Measurements from ENCODE around the gene CAMKK1. TPM values are rescaled to one million over a fixed set of nuclear protein-coding genes. Genes with fewer than 3 reads are reported as not detected.

CAMKK1 gene
- total and polyA plus RNA-seq, 2 donors (not counting 1 experiment from before 2014, with no cell fraction given) = 4.5 to 35.9 TPM

DNA sequence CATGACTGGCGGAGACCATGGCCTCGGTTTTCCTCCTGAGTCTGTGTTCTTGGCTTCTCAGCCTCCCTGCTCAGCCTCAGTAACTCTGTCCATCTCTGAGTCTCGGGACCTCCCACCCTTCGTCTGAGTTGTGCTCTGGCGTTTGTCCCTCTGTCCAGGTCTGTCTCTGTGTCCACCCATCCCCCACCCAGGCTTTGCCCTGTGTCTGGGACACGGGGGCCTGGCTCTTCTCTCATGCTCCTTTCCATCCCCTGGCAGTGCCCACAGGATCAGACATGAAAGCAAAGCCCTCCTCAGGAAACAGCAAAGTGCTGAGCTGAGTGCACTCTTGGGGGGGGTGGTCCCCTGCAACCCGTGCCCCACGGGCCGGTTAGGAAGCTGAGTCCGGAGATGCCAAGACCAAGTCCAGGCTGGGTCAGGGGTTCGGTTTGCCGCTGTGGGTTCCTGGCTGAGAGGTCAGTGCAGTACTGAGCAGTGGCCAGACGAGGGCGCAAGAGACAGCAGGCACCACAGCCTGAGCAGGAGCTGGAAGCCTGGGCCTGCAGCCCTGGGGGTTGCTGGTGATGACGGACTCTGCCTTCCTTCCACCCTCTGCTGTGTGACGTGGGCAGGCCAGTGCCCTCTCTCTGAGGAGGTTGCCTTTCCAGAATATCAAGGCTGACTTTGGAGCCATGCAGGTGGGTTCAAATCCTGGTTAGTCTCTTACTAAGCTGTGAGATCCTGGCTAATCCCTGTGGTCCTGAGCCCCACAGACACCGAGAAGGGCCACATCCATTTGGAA, 20.9 kb upstream of the CAMKK1 start:
- ATAC-seq (ENCODE audit: low read depth) = peak; percentile 57
- H3K4me3 Mint-ChIP-seq = peak overlapping the region; percentile 90
- Histone ChIP-seq H3K27ac (ENCODE audit: low read length in 2 of 2) (peak overlapping the region; percentile 100), H3K9ac (ENCODE audit: low read length) (peak overlapping the region; percentile 91), H3K79me2 (ENCODE audit: control insufficient read depth, insufficient read depth, low read length) (peaks cover 73% of the 10 kb centered on the region), H3K4me1 (ENCODE audit: control insufficient read depth in 2 of 2, insufficient read depth in 2 of 2, low read length in 2 of 2) (peaks cover 72 to 92% of the 10 kb centered on the region in 2 donors), H3K9me3 (ENCODE audit: control extremely low read depth in 1 of 3, control insufficient read depth in 2 of 3, insufficient read depth in 1 of 3, low read length in 2 of 3) (peaks cover 0 to 16% (median 0%) of the 10 kb centered on the region in 3 donors), H3K4me2 (replicated peaks; ENCODE audit: low read depth, low read length, poor library complexity, severe bottlenecking) (peak overlapping the region; percentile 97), H2AFZ (ENCODE audit: insufficient read depth, low read depth, low read length, poor library complexity, severe bottlenecking) (peak overlapping the region; percentile 9), H3K36me3 (replicated peaks in 1 of 2; ENCODE audit: control extremely low read depth in 1 of 2, control insufficient read depth in 1 of 2, extremely low read depth in 1 of 2, insufficient read depth in 2 of 2, low read length in 1 of 2) (no peaks in the 10 kb centered on the region), H4K20me1 (ENCODE audit: control insufficient read depth, insufficient read depth, low read length, poor library complexity, severe bottlenecking) (no peaks in the 10 kb centered on the region), H3K27me3 (replicated peaks in 1 of 4; ENCODE audit: control extremely low read depth in 1 of 4, control insufficient read depth in 3 of 4, insufficient read depth in 4 of 4, low read length in 3 of 4) (no peaks in the 10 kb centered on the region), H3K4me3 (ENCODE audit: control extremely low read depth in 1 of 5, extremely low read depth in 1 of 5, insufficient read depth in 1 of 5, low read depth in 2 of 5, low read length in 4 of 5) (peak overlapping the region; percentile 48 to 72 (median 57))
- H3K4me1 Mint-ChIP-seq = peaks cover 80% of the 10 kb centered on the region
- ChIA-PET POLR2A (interaction anchor here (0.5 to 4.7 kb wide), 20 partner anchors 9 to 230 kb away, joined by 3 to 64 read pairs (median 3); partner anchors contain the start of genes ATP2A3 and CAMKK1), CTCF (interaction anchor here (0.6 to 7.5 kb wide), 42 partner anchors 9 to 1084 kb away, joined by 3 to 157 read pairs (median 4); partner anchors contain the start of genes ATP2A3, CAMKK1 and NCBP3)
- 30% methylated on average over 16 of the region's 17 CpGs for WGBS (ENCODE audit: insufficient coverage)
- no peak for TF ChIP-seq EZH2 (IDR thresholded peaks at IDR 0.05; ENCODE audit: borderline replicate concordance, insufficient read depth, low read depth, low read length, poor library complexity, severe bottlenecking)
- TF ChIP-seq, protein P1, sequence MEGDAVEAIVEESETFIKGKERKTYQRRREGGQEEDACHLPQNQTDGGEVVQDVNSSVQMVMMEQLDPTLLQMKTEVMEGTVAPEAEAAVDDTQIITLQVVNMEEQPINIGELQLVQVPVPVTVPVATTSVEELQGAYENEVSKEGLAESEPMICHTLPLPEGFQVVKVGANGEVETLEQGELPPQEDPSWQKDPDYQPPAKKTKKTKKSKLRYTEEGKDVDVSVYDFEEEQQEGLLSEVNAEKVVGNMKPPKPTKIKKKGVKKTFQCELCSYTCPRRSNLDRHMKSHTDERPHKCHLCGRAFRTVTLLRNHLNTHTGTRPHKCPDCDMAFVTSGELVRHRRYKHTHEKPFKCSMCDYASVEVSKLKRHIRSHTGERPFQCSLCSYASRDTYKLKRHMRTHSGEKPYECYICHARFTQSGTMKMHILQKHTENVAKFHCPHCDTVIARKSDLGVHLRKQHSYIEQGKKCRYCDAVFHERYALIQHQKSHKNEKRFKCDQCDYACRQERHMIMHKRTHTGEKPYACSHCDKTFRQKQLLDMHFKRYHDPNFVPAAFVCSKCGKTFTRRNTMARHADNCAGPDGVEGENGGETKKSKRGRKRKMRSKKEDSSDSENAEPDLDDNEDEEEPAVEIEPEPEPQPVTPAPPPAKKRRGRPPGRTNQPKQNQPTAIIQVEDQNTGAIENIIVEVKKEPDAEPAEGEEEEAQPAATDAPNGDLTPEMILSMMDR (IDR thresholded peaks at IDR 0.05) = peak; percentile 97
- H3K9me3 Mint-ChIP-seq (ENCODE audit: insufficient read depth) = no peaks in the 10 kb centered on the region
- intact Hi-C loops (cut with micrococcal nuclease) = loop anchor here (1.0 to 10.0 kb wide), 8 partner anchors 20 to 359 kb away; partner anchors contain the start of genes CAMKK1, NCBP3 and TRPV3
- peak overlapping the region; percentile 98 for H3K27ac Mint-ChIP-seq
- DNase-seq = peak; percentile 93
- no peaks in the 10 kb centered on the region for H3K27me3 Mint-ChIP-seq

Measured in B cell (primary cell).